Measurements from ENCODE around the gene LGALS7.
"Not testable (repeated sequence)": the region's sequence is repeated elsewhere in the genome, so short reads cannot be mapped to it uniquely, and the experiment has no call there.

LGALS7 gene

GRCh38 chr19:38774181-38774950, 1.0 kb upstream of the LGALS7 start:
- DNase-seq (ENCODE audit: low read depth in 2 of 2): no peak

- not testable (repeated sequence) for DNase-seq (ENCODE audit: low read depth in 2 of 2)
Measured at GRCh38 chr19:38771569-38771968, 1.7 kb downstream of the LGALS7 start.

GRCh38 chr19:38770949-38771275, 2.4 kb downstream of the LGALS7 start:
- not testable (repeated sequence) for DNase-seq (ENCODE audit: low read depth in 2 of 2)

- not testable (repeated sequence) for DNase-seq (ENCODE audit: low read depth in 2 of 2)
Measured at GRCh38 chr19:38770228-38770948, 2.9 kb downstream of the LGALS7 start.

GRCh38 chr19:38769635-38770211, 3.6 kb downstream of the LGALS7 start:
- peak; percentile 66 to 79 for DNase-seq (ENCODE audit: low read depth in 2 of 2)

- no peak for DNase-seq (ENCODE audit: low read depth in 2 of 2)
Measured at GRCh38 chr19:38766276-38767047, 6.9 kb downstream of the LGALS7 start.

GRCh38 chr19:38765214-38765613, 8.1 kb downstream of the LGALS7 start:
- DNase-seq (ENCODE audit: low read depth in 2 of 2): no peak

- DNase-seq (ENCODE audit: low read depth in 2 of 2): no peak
Measured at GRCh38 chr19:38763795-38764220, 9.5 kb downstream of the LGALS7 start.

GRCh38 chr19:38761884-38762389, 11.4 kb downstream of the LGALS7 start:
- not testable (repeated sequence) for DNase-seq (ENCODE audit: low read depth in 2 of 2)

GRCh38 chr19:38760805-38761517, 12.4 kb downstream of the LGALS7 start:
- DNase-seq (ENCODE audit: low read depth in 2 of 2): not testable (repeated sequence)

GRCh38 chr19:38759590-38760003, 13.7 kb downstream of the LGALS7 start:
- DNase-seq (ENCODE audit: low read depth in 2 of 2): no peak

GRCh38 chr19:38754196-38754595, 19.1 kb downstream of the LGALS7 start:
- DNase-seq (ENCODE audit: low read depth in 2 of 2): not testable (repeated sequence)

- DNase-seq (ENCODE audit: low read depth in 2 of 2): not testable (repeated sequence)
Measured at GRCh38 chr19:38753783-38754182, 19.5 kb downstream of the LGALS7 start.

- DNase-seq (ENCODE audit: low read depth in 2 of 2): no peak
Measured at GRCh38 chr19:38745316-38745715, 28.0 kb downstream of the LGALS7 start.

GRCh38 chr19:38744874-38745273, 28.4 kb downstream of the LGALS7 start:
- no peak for DNase-seq (ENCODE audit: low read depth in 2 of 2)

- DNase-seq (ENCODE audit: low read depth in 2 of 2): no peak
Measured at GRCh38 chr19:38744298-38744681, 29.0 kb downstream of the LGALS7 start, which contains the start of gene CAPN12. TSS of gene CAPN12 (minus strand) at chr19:38744474. CDS start at chr19:38744165, 309 bp downstream.

- DNase-seq (ENCODE audit: low read depth in 2 of 2): no peak
Measured at GRCh38 chr19:38743394-38744297, 29.7 kb downstream of the LGALS7 start.

- no peak for DNase-seq (ENCODE audit: low read depth in 2 of 2)
Measured at GRCh38 chr19:38742906-38743305, 30.4 kb downstream of the LGALS7 start.

GRCh38 chr19:38742296-38742695, 31.0 kb downstream of the LGALS7 start:
- DNase-seq (ENCODE audit: low read depth in 2 of 2): no peak

- no peak for DNase-seq (ENCODE audit: low read depth in 2 of 2)
Measured at GRCh38 chr19:38741670-38742069, 31.6 kb downstream of the LGALS7 start.
